Vagina (tissue), 2 donors: ENCODE data around the gene HTR3D. TPM values are rescaled to one million over a fixed set of nuclear protein-coding genes. Genes with fewer than 3 reads are reported as not detected.

ENCODE experiments used
- DNase-seq, 2 donors: peaks; one replicate each; pipeline ENCODE4 v3.0.0-alpha.2; 2017; ENCODE audit errors: extremely low spot score in 2 of 2
- H3K27ac ChIP-seq: fragments of 200-600 bp; sonication (generic); one replicate; pipeline ENCODE4 v1.5.1; 2019
- H3K27me3 ChIP-seq: fragments of 200-600 bp; sonication (generic); one replicate; pipeline ENCODE4 v1.5.1; 2019
- H3K36me3 ChIP-seq, 2 donors: fragments of 200-600 bp; sonication (generic); one replicate each; pipeline ENCODE4 v1.5.1; 2017 to 2019
- H3K4me1 ChIP-seq: fragments of 200-600 bp; sonication (generic); one replicate; pipeline ENCODE4 v1.5.1; 2019
- H3K4me3 ChIP-seq, 2 donors: fragments of 200-600 bp; sonication (generic); 1 replicate in 1 of 2; 2 replicates in 1 of 2; pipeline ENCODE4 v1.5.1; 2016 to 2019
- H3K9me3 ChIP-seq: fragments of 200-600 bp; sonication (generic); one replicate; pipeline ENCODE4 v1.5.1; 2019
- POLR2A ChIP-seq, 2 donors: fragments of 450-650 bp; IDR thresholded peaks; one replicate each; pipeline ENCODE4 v1.6.1; 2017; ENCODE audit warnings: antibody characterized with exemption in 2 of 2, mild to moderate bottlenecking in 2 of 2, moderate library complexity in 2 of 2
- POLR2AphosphoS5 ChIP-seq, 2 donors: sonication (generic); formaldehyde crosslinking; IDR thresholded peaks; one replicate each; pipeline ENCODE4 v1.9.0; 2017; ENCODE audit warnings: antibody characterized with exemption in 2 of 2, mild to moderate bottlenecking in 2 of 2, low read depth in 1 of 2; ENCODE audit not compliant: insufficient read depth in 1 of 2
- intact Hi-C: fragments of 100-400 bp; cut with DNase I; formaldehyde crosslinking; loops from one replicate; pipeline ENCODE4 v1.15.1; 2023
- total RNA-seq: library from RNA; depleted of rRNA; stranded (reverse); fragments of >200 nt; gene quantifications from one replicate; pipeline ENCODE4 v1.2.3, GENCODE V29; 2016
- TF ChIP-seq, protein P1 (sequence below), 3 experiments: fragments of 450-650 bp in 2 of 3; fragments of 200-600 bp in 1 of 3; sonication (generic) in 1 of 3; IDR thresholded peaks; one replicate each; pipeline ENCODE4 v1.5.1; 2017 to 2019; ENCODE audit warnings: antibody characterized with exemption in 3 of 3, mild to moderate bottlenecking in 2 of 3, moderate library complexity in 2 of 3

HTR3D gene
- total RNA-seq, 1 donor from 2014 or later = not detected

DNA sequence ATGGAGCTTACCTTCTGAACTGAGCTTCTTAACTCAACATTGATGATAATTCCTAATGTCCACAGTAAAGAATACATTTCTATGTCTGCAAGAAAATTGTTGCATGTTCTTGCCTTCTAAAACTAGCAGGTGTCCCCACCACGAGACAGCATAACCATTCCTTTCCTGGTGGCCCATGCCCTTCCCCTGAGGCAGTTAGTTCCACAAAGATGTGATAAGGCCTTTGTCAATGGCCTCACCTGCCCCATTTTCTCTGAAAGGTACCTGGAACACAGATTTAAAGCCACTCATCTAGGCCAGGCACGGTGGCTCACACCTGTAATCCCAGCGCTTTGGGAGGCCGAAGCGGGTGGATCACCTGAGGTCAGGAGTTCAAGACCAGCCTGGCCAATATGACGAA, 44.4 kb downstream of the HTR3D start:
- Histone ChIP-seq H3K9me3 (no peaks in the 10 kb centered on the region), H3K36me3 (no peaks in the 10 kb centered on the region), H3K4me3 (no peak overlapping the region), H3K27ac (no peak overlapping the region), H3K27me3 (no peaks in the 10 kb centered on the region), H3K4me1 (no peaks in the 10 kb centered on the region)
- DNase-seq = no peak
- TF ChIP-seq, protein P1, sequence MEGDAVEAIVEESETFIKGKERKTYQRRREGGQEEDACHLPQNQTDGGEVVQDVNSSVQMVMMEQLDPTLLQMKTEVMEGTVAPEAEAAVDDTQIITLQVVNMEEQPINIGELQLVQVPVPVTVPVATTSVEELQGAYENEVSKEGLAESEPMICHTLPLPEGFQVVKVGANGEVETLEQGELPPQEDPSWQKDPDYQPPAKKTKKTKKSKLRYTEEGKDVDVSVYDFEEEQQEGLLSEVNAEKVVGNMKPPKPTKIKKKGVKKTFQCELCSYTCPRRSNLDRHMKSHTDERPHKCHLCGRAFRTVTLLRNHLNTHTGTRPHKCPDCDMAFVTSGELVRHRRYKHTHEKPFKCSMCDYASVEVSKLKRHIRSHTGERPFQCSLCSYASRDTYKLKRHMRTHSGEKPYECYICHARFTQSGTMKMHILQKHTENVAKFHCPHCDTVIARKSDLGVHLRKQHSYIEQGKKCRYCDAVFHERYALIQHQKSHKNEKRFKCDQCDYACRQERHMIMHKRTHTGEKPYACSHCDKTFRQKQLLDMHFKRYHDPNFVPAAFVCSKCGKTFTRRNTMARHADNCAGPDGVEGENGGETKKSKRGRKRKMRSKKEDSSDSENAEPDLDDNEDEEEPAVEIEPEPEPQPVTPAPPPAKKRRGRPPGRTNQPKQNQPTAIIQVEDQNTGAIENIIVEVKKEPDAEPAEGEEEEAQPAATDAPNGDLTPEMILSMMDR (IDR thresholded peaks at IDR 0.05) = no peak
- TF ChIP-seq POLR2A (IDR thresholded peaks at IDR 0.05) (no peak), POLR2AphosphoS5 (IDR thresholded peaks at IDR 0.05; ENCODE audit: insufficient read depth in 1 of 2, low read depth in 1 of 2) (no peak)
- intact Hi-C loops = no loop called here

DNA sequence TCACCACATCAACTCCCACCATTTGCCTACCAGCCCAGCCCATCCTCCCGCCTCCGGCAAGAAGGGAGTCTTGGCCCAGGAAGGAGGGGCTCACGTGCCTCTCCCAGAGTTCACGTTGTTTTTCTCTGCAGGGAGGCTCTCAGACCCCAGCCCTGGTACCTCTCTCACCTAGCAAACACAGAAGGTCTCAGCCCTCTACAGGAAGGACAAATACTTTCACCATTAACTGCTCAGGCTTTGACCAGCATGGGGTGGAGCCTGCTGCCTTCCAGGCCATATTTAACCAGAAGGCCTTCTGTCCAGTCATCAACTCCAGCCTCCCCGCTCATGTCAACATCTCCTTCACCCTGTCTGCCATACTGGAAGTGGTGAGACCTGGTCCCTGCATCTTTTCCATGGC, 46.3 kb downstream of the HTR3D start:
- TF ChIP-seq, protein P1 (IDR thresholded peaks at IDR 0.05) = no peak
- TF ChIP-seq POLR2AphosphoS5 (IDR thresholded peaks at IDR 0.05; ENCODE audit: insufficient read depth in 1 of 2, low read depth in 1 of 2) = no peak
- no peak for TF ChIP-seq POLR2A (IDR thresholded peaks at IDR 0.05)
- Histone ChIP-seq H3K36me3 (no peaks in the 10 kb centered on the region), H3K9me3 (no peaks in the 10 kb centered on the region), H3K27me3 (no peaks in the 10 kb centered on the region), H3K4me3 (no peak overlapping the region), H3K27ac (no peak overlapping the region), H3K4me1 (no peaks in the 10 kb centered on the region)
- no peak for DNase-seq
- intact Hi-C loops = no loop called here

DNA sequence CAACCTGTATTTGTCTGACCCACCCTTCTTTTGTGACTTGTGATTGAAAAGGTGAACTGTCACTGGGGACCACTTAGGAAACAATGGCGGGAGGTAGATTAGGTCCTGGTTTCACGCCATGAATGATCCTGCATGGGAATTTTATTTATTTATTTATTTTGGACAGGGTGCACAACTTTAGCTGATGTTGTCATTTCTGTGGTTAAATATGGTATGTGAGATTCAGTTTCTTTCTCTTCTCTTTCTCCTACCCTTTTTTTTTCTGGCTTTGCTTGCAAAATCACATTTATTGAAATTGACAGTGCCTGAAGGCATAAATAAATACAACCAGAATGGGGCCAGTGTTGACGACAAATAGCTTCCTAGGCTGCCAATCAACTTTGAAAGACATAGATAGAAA, 47.3 kb downstream of the HTR3D start:
- intact Hi-C loops = no loop called here
- Histone ChIP-seq H3K36me3 (no peaks in the 10 kb centered on the region), H3K4me3 (no peak overlapping the region), H3K9me3 (no peaks in the 10 kb centered on the region), H3K4me1 (no peaks in the 10 kb centered on the region), H3K27me3 (no peaks in the 10 kb centered on the region), H3K27ac (no peak overlapping the region)
- DNase-seq = no peak
- TF ChIP-seq POLR2A (IDR thresholded peaks at IDR 0.05) (no peak), POLR2AphosphoS5 (IDR thresholded peaks at IDR 0.05; ENCODE audit: insufficient read depth in 1 of 2, low read depth in 1 of 2) (no peak)
- TF ChIP-seq, protein P1 (IDR thresholded peaks at IDR 0.05) = no peak

DNA sequence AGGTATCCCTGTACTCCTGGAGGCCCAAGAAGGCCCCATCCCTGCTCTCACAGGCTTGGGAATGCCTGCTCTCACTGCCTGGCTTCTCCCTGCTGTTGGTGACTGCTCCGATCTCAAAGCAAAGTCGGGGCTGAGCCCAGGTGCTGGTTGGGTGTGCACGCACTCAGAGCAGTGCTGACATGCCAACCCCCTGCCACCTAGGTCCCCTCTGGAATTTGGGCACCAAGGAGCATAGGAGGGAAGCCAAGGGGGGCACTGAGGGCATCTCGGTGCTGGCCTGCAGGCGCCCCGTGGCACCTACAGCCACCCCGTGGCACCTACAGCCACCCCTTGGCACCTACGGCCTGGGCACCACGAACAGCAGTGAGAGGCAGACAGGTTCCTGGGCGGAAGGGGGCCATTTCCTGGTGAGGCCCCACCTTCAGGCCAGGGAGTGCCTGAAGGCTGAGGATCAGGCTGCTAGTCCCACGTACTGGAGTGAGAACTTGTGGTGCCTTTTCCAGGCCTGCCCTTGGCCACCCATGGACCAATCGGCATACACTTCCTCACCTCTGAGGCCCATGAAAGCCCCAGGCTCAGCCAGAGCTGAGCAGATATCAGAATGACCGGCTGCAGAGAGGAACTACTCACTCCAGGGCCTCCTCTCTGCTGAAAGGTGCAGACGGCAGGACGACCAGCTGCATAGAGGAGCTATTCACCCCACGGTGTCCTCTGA, 49.7 kb downstream of the HTR3D start:
- TF ChIP-seq, protein P1 (IDR thresholded peaks at IDR 0.05) = no peak
- TF ChIP-seq POLR2AphosphoS5 (IDR thresholded peaks at IDR 0.05; ENCODE audit: insufficient read depth in 1 of 2, low read depth in 1 of 2) = no peak
- TF ChIP-seq POLR2A (IDR thresholded peaks at IDR 0.05) = no peak
- Histone ChIP-seq H3K9me3 (no peaks in the 10 kb centered on the region), H3K27ac (no peak overlapping the region), H3K4me3 (no peak overlapping the region), H3K27me3 (no peaks in the 10 kb centered on the region), H3K4me1 (no peaks in the 10 kb centered on the region), H3K36me3 (no peaks in the 10 kb centered on the region)
- intact Hi-C loops = no loop called here
- DNase-seq = no peak

DNA sequence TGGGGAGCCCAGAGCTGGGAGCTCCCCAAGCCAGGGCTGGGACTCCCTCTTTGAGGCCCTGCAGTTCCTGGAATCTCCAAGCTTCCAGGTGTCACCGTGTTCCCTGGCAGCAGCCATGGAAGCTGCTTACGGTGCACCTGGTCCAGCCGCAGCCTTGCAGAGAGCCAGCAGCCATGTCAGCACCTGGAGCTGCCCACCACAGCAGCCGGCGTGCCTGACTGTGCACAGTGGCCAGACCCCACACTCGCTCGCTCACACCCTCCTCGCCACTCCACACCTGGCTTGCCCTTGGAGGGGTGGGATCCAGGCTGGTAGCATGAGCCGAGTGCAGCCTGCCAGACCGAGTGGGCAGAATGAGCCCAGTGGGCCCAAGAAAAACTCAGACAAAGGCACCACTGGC, 50.5 kb downstream of the HTR3D start:
- no peak for DNase-seq
- H3K36me3 ChIP-seq = no peaks in the 10 kb centered on the region
- H3K9me3 ChIP-seq = no peaks in the 10 kb centered on the region
- H3K4me3 ChIP-seq = no peak overlapping the region
- H3K27ac ChIP-seq = no peak overlapping the region
- H3K27me3 ChIP-seq = no peaks in the 10 kb centered on the region
- TF ChIP-seq, protein P1 (IDR thresholded peaks at IDR 0.05) = no peak
- no peak for TF ChIP-seq POLR2AphosphoS5 (IDR thresholded peaks at IDR 0.05; ENCODE audit: insufficient read depth in 1 of 2, low read depth in 1 of 2)
- no peak for TF ChIP-seq POLR2A (IDR thresholded peaks at IDR 0.05)
- H3K4me1 ChIP-seq = no peaks in the 10 kb centered on the region
- intact Hi-C loops = no loop called here
